ENCODE results near the gene IL1F10. TPM values are rescaled to one million over a fixed set of nuclear protein-coding genes. Genes with fewer than 3 reads are reported as not detected.
A peak's percentile ranks its signal among the peaks of the same experiment; 100 is the strongest.

Gene IL1F10
- polyA plus RNA-seq, 6 donors from 2014 or later: not detected

DNA sequence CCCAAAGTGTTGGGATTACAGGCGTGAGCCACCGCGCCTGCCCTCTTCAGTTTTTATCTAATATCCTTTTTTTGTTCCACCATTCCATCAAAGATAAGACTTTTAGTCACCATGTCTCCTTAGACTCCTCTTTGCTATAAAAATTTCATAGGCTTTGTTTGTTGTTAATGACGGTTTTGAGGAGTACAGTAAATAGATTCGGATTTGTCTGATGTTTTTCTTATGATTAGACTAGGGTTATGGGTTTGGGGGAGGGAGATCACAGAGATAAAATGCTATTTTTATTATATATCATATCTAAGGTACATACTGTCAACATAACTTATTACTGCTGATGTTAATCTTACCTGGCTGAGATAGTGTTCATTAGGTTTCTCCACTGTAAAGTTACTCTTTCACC, 21.3 kb upstream of the IL1F10 start:
- H3K36me3 Mint-ChIP-seq: peaks cover 0 to 11% of the 10 kb centered on the region in 2 donors
- H3K4me3 Mint-ChIP-seq: no peak overlapping the region
- no peak overlapping the region for H3K27ac Mint-ChIP-seq
- H3K9me3 Mint-ChIP-seq: peaks cover 0 to 13% (median 5%) of the 10 kb centered on the region in 7 donors
- DNase-seq (no peak), ATAC-seq (ENCODE audit: low read depth in 2 of 2) (no peak)
- H3K4me1 Mint-ChIP-seq: no peaks in the 10 kb centered on the region
- H3K27me3 Mint-ChIP-seq: peaks cover 7 to 23% (median 12%) of the 10 kb centered on the region in 3 donors

- Mint-ChIP-seq H3K4me1 (no peaks in the 10 kb centered on the region), H3K36me3 (peaks cover 18 to 32% of the 10 kb centered on the region in 2 donors), H3K27ac (no peak overlapping the region), H3K27me3 (peaks cover 25 to 58% (median 30%) of the 10 kb centered on the region in 3 donors), H3K4me3 (no peak overlapping the region), H3K9me3 (peaks cover 17 to 31% (median 26%) of the 10 kb centered on the region in 7 donors)
- DNase-seq (no peak), ATAC-seq (ENCODE audit: low read depth in 2 of 2) (no peak)
Observed at GRCh38 chr2:113050921-113051895, 16.6 kb upstream of the IL1F10 start.

DNA sequence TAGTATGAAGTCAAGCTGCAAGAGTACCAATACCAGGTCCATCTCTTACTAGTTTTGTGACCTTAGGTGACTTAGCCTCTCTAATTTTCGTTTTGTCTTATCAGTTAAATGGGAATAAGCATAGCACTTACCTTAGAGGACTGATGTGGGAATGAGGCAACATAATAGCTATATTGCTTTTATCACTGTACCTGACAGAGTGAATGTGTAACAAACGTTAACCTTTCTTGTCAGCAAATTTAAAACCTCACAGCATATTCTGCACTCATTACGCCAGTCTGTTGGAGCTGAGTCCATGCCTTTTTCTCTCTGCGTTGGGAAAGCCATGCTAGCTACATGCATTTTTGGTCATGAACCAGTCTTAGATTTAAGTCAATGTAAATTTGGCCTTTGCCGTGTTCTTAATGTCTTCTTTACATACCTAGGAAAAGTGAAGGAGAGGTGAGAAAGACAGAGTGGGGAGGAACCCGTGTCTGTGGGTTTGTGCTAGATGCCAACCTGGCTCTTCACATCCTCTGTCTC, 15.3 kb upstream of the IL1F10 start, which contains the start of gene IL36B:
Gene IL36B (minus strand): TSS at position 472 of the 522 bp plus-strand sequence.
- Mint-ChIP-seq H3K27me3 (peaks cover 20 to 57% (median 25%) of the 10 kb centered on the region in 3 donors), H3K27ac (peak within 1 kb of the TSS in 1 of 6 donors; percentile 23), H3K36me3 (peaks cover 18 to 32% of the 10 kb centered on the region in 2 donors), H3K4me1 (no peaks in the 10 kb centered on the region), H3K9me3 (peaks cover 20 to 33% (median 29%) of the 10 kb centered on the region in 7 donors), H3K4me3 (peak within 1 kb of the TSS in 1 of 8 donors; percentile 35)
- ATAC-seq (ENCODE audit: low read depth in 2 of 2) (no peak), DNase-seq (no peak)

DNA sequence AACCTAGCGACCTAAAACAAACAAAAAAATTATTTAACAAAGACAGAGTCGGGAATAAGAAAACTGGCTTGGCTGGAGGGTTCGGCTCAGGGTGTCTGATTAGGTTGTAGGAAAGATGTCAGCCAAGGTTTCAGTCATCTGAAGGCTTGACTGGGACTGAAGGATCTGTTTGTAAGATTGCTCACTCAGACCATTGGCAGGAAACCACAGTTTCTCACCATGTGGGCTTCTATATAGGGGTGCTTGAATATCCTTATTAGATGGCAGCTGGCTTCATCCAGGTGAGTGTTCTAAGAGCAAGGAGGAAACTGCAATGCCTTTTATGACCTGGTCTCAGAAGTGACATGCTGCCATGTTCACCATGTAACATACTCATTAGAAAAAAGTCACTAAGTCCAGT, 14.1 kb upstream of the IL1F10 start:
- H3K4me3 Mint-ChIP-seq: no peak overlapping the region
- H3K27ac Mint-ChIP-seq: no peak overlapping the region
- H3K4me1 Mint-ChIP-seq: no peaks in the 10 kb centered on the region
- ATAC-seq (ENCODE audit: low read depth in 2 of 2): no peak
- H3K9me3 Mint-ChIP-seq: peaks cover 20 to 33% (median 29%) of the 10 kb centered on the region in 7 donors
- no peak for DNase-seq
- peaks cover 26 to 55% (median 28%) of the 10 kb centered on the region in 3 donors for H3K27me3 Mint-ChIP-seq
- H3K36me3 Mint-ChIP-seq: peaks cover 18 to 32% of the 10 kb centered on the region in 2 donors

- H3K4me1 Mint-ChIP-seq: no peaks in the 10 kb centered on the region
- ATAC-seq (ENCODE audit: low read depth in 2 of 2): no peak
- DNase-seq: no peak
- H3K27me3 Mint-ChIP-seq: peaks cover 27 to 56% (median 29%) of the 10 kb centered on the region in 3 donors
- peaks cover 20 to 33% (median 29%) of the 10 kb centered on the region in 7 donors for H3K9me3 Mint-ChIP-seq
- no peak overlapping the region for H3K27ac Mint-ChIP-seq
- H3K36me3 Mint-ChIP-seq: peaks cover 18 to 32% of the 10 kb centered on the region in 2 donors
- no peak overlapping the region for H3K4me3 Mint-ChIP-seq
Observed at GRCh38 chr2:113054066-113054465, 13.7 kb upstream of the IL1F10 start.

DNA sequence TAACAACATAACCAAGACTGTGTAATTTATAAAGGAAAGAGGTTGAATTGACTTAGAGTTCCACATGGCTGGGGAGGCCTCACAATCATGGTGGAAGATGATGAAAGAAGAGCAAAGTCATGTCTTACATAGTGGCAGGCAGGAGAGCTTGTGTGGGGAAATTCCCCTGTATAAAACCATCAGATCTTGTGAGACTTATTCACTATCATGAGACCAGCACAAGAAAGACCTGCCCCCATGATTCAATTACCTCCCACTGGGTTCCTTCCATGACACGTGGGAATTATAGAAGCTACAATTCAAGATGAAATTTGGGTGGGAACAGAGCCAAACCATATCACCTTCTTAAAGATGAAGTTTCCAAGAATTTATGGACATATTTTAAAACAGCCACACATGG, 11.2 kb upstream of the IL1F10 start:
- DNase-seq (no peak), ATAC-seq (ENCODE audit: low read depth in 2 of 2) (no peak)
- peaks cover 16 to 33% (median 27%) of the 10 kb centered on the region in 7 donors for H3K9me3 Mint-ChIP-seq
- H3K36me3 Mint-ChIP-seq: peaks cover 18 to 20% of the 10 kb centered on the region in 2 donors
- H3K27ac Mint-ChIP-seq: no peak overlapping the region
- no peaks in the 10 kb centered on the region for H3K4me1 Mint-ChIP-seq
- H3K4me3 Mint-ChIP-seq: no peak overlapping the region
- H3K27me3 Mint-ChIP-seq: peaks cover 31 to 63% (median 32%) of the 10 kb centered on the region in 3 donors

DNA sequence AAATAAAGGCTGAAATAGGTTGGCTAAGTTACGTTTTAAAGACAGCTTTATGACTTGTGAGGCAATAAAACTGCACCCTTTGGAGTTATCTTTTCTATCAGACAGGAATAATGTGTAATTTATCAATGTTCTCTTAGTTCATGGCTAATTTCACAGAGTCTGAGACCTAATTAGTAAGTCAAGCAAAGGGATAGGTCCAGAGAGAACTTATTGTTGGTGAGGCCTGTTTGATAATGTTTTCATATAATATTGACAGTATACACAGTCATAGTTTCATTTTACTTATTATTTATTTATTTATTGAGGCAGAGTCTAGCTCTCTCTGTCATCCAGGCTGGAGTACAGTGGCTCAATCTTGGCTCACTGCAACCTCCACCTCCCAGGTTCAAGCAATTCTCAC, 10.7 kb upstream of the IL1F10 start:
- peaks cover 18 to 20% of the 10 kb centered on the region in 2 donors for H3K36me3 Mint-ChIP-seq
- peaks cover 29 to 59% (median 29%) of the 10 kb centered on the region in 3 donors for H3K27me3 Mint-ChIP-seq
- no peak overlapping the region for H3K4me3 Mint-ChIP-seq
- H3K9me3 Mint-ChIP-seq: peaks cover 16 to 33% (median 27%) of the 10 kb centered on the region in 7 donors
- H3K4me1 Mint-ChIP-seq: no peaks in the 10 kb centered on the region
- H3K27ac Mint-ChIP-seq: no peak overlapping the region
- ATAC-seq (ENCODE audit: low read depth in 2 of 2): no peak
- no peak for DNase-seq

DNA sequence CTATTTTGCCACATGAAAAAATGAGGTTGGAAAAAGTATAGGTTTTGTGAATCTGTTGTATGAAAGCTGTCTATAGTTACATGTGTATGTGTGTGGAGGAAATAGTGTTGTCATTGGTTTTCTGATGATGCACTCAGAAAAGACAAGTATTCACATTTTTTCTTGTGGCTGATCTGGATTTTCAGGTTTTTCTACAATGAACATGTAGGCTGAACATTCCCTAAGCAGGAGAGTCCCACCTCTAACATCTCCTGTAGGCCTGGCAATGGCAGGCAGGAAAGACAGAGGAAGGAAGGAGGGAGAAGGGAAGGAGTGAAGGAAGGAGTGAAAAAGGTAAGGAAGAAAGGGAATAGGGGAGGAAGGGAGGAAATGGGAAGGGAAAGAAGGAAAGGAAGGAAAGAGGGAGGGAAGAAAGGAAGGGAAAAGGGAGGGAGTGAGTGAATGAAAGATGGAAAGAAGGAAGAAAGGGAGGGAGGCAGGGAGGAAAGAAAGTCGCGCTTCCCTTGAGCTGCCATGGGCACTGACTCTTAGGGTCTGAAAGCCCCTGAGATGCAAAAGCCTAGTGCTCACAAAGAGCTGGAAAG, 9.3 kb upstream of the IL1F10 start:
- peaks cover 18 to 20% of the 10 kb centered on the region in 2 donors for H3K36me3 Mint-ChIP-seq
- DNase-seq (no peak), ATAC-seq (ENCODE audit: low read depth in 2 of 2) (no peak)
- H3K4me3 Mint-ChIP-seq: no peak overlapping the region
- H3K4me1 Mint-ChIP-seq: no peaks in the 10 kb centered on the region
- H3K27ac Mint-ChIP-seq: peak overlapping the region in 1 of 6 donors; percentile 1
- H3K9me3 Mint-ChIP-seq: peaks cover 16 to 29% (median 27%) of the 10 kb centered on the region in 7 donors
- H3K27me3 Mint-ChIP-seq: peaks cover 17 to 59% (median 20%) of the 10 kb centered on the region in 3 donors

- Mint-ChIP-seq H3K4me1 (no peaks in the 10 kb centered on the region), H3K27me3 (peaks cover 17 to 61% (median 20%) of the 10 kb centered on the region in 3 donors), H3K9me3 (peaks cover 12 to 22% (median 21%) of the 10 kb centered on the region in 7 donors), H3K4me3 (no peak within 1 kb of the TSS), H3K27ac (peak within 1 kb of the TSS in 2 of 6 donors; percentile 1 to 71), H3K36me3 (peaks cover 12 to 13% of the 10 kb centered on the region in 2 donors)
- ATAC-seq (ENCODE audit: low read depth in 2 of 2) (no peak), DNase-seq (no peak)
Observed at GRCh38 chr2:113058998-113059960, 8.5 kb upstream of the IL1F10 start, which contains the start of gene IL36RN. TSS of gene IL36RN (plus strand) at chr2:113059198. CDS start at chr2:113059439, 241 bp downstream.

DNA sequence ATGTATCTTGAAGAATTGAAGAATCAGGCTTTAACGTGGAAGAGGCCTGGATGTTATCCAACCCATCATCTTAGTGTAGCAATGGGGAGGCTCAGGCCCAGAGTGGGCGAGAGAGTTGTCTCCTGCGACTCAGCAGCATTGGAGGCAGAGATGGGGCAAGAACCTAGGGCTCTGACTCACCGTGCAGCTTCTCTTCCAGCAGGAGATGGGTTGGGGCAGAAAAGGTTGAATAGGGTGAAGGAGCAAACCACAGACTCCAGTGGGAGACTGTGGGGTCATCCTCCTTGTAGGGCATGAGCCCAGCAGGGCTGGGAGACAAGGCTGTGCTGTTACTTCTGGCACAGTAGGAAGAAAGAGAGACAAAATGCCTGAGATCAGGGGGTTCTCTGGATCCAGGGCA, 7.4 kb upstream of the IL1F10 start:
- Mint-ChIP-seq H3K27me3 (peaks cover 19 to 59% (median 21%) of the 10 kb centered on the region in 3 donors), H3K4me3 (no peak overlapping the region), H3K9me3 (peaks cover 7 to 14% (median 11%) of the 10 kb centered on the region in 7 donors), H3K4me1 (no peaks in the 10 kb centered on the region), H3K27ac (peak overlapping the region in 2 of 6 donors; percentile 41 to 76), H3K36me3 (peaks cover 4 to 8% of the 10 kb centered on the region in 2 donors)
- DNase-seq (no peak), ATAC-seq (ENCODE audit: low read depth in 2 of 2) (no peak)

- Mint-ChIP-seq H3K9me3 (peaks cover 4 to 12% (median 7%) of the 10 kb centered on the region in 7 donors), H3K36me3 (peaks cover under 1 to 4% of the 10 kb centered on the region in 2 donors), H3K27me3 (peaks cover 15 to 57% (median 23%) of the 10 kb centered on the region in 3 donors), H3K4me1 (no peaks in the 10 kb centered on the region), H3K4me3 (no peak overlapping the region), H3K27ac (no peak overlapping the region)
- DNase-seq (no peak), ATAC-seq (ENCODE audit: low read depth in 2 of 2) (no peak)
Observed at GRCh38 chr2:113060796-113061195, 7.0 kb upstream of the IL1F10 start.

GRCh38 chr2:113061241-113061640, 6.5 kb upstream of the IL1F10 start:
- no peak overlapping the region for H3K27ac Mint-ChIP-seq
- DNase-seq (no peak), ATAC-seq (ENCODE audit: low read depth in 2 of 2) (no peak)
- H3K4me3 Mint-ChIP-seq: no peak overlapping the region
- peaks cover 2 to 7% (median 3%) of the 10 kb centered on the region in 7 donors for H3K9me3 Mint-ChIP-seq
- no peaks in the 10 kb centered on the region for H3K36me3 Mint-ChIP-seq
- no peaks in the 10 kb centered on the region for H3K4me1 Mint-ChIP-seq
- H3K27me3 Mint-ChIP-seq: peaks cover 15 to 56% (median 23%) of the 10 kb centered on the region in 3 donors
